Left lung (tissue), 10 donors: ENCODE results near the gene KRTAP5-8. TPM values are rescaled to one million over a fixed set of nuclear protein-coding genes. Genes with fewer than 3 reads are reported as not detected.
"Not testable (repeated sequence)": the region's sequence is repeated elsewhere in the genome, so short reads cannot be mapped to it uniquely, and the experiment has no call there.

Experiments used
- ATAC-seq: fragments of 200-7000 bp; cut with Tn5 transposase; one replicate; pipeline ENCODE4 v1.9.1; 2020; ENCODE audit warnings: moderate library complexity
- DNase-seq, 4 donors: peaks; one replicate each; pipeline ENCODE4 v3.0.0-alpha.2; 2013 to 2020
- H3K27ac ChIP-seq, 2 donors: fragments of 200-600 bp; sonication (generic) in 1 of 2; one replicate each; pipeline versions ENCODE4 v1.5.0 to v1.8.0; 2020 to 2021
- H3K27me3 ChIP-seq, 2 donors: fragments of 200-600 bp; sonication (generic) in 1 of 2; one replicate each; pipeline versions ENCODE4 v1.5.0 to v1.8.0; 2020 to 2021
- H3K36me3 ChIP-seq, 2 donors: fragments of 200-600 bp; sonication (generic) in 1 of 2; one replicate each; pipeline versions ENCODE4 v1.5.0 to v1.8.0; 2020 to 2021
- H3K4me1 ChIP-seq, 2 donors: fragments of 200-600 bp; one replicate each; pipeline ENCODE4 v1.8.0; 2021
- H3K4me3 ChIP-seq, 2 donors: fragments of 200-600 bp; sonication (generic) in 1 of 2; one replicate each; pipeline versions ENCODE4 v1.5.0 to v1.8.0; 2020 to 2021; ENCODE audit warnings: mild to moderate bottlenecking in 1 of 2
- H3K9me3 ChIP-seq, 2 donors: fragments of 200-600 bp; sonication (generic) in 1 of 2; one replicate each; pipeline versions ENCODE4 v1.5.0 to v1.8.0; 2020 to 2021
- CTCF ChIP-seq, 2 donors: fragments of 200-600 bp; sonication (generic) in 1 of 2; IDR thresholded peaks; one replicate each; pipeline versions ENCODE4 v1.5.0 to v1.8.0; 2021; ENCODE audit warnings: antibody characterized with exemption in 2 of 2
- intact Hi-C, 2 donors: fragments of 100-400 bp; cut with DNase I; formaldehyde crosslinking; loops; one replicate each; pipeline versions ENCODE4 v1.11.2 to v1.14.2; 2022
- polyA plus RNA-seq, 6 donors: library from polyadenylated mRNA; unstranded; fragments of 120-200 nt; gene quantifications; one replicate each; pipeline ENCODE4 v1.2.1, GENCODE V29; 2013; ENCODE audit not compliant: insufficient read length in 6 of 6
- total RNA-seq, 2 donors: library from RNA; stranded (reverse); fragmentation: NEBNext Ultra II Directional; extraction: Animal tissue kit (Norgen Biotek cat#: 25700); gene quantifications; one replicate each; pipeline ENCODE4 v1.2.1, GENCODE V29; 2021
- donor health status: DM: no; HTN: yes; CAD: no.
- donor health status: DM: no; HTN: no; CAD: no.

Gene KRTAP5-8
- total and polyA plus RNA-seq, 8 donors = 0.21 to 0.49 (median 0.31) TPM; not detected in 5

GRCh38 chr11:71527576-71528210 is 10.1 kb upstream of the KRTAP5-8 start:
- TF ChIP-seq CTCF (IDR thresholded peaks at IDR 0.05) = no peak
- Histone ChIP-seq H3K9me3 (no peaks in the 10 kb centered on the region), H3K4me1 (no peaks in the 10 kb centered on the region), H3K36me3 (no peaks in the 10 kb centered on the region), H3K4me3 (no peak overlapping the region), H3K27ac (no peak overlapping the region), H3K27me3 (no peaks in the 10 kb centered on the region)
- no peak for ATAC-seq
- DNase-seq = no peak
- intact Hi-C loops = no loop called here

GRCh38 chr11:71530602-71531001 is 7.2 kb upstream of the KRTAP5-8 start:
- no peak for TF ChIP-seq CTCF (IDR thresholded peaks at IDR 0.05)

GRCh38 chr11:71532036-71532610 is 5.7 kb upstream of the KRTAP5-8 start:
- no peak overlapping the region for H3K27ac ChIP-seq
- DNase-seq (peak in 1 of 4 donors; percentile 2), ATAC-seq (no peak)
- no peaks in the 10 kb centered on the region for H3K4me1 ChIP-seq
- no peaks in the 10 kb centered on the region for H3K9me3 ChIP-seq
- no peaks in the 10 kb centered on the region for H3K36me3 ChIP-seq
- no peak overlapping the region for H3K4me3 ChIP-seq
- TF ChIP-seq CTCF (IDR thresholded peaks at IDR 0.05) = no peak
- no peaks in the 10 kb centered on the region for H3K27me3 ChIP-seq
- intact Hi-C loops = no loop called here

More at GRCh38 chr11:71530602-71531001, 7.2 kb upstream of the KRTAP5-8 start:
- no peak overlapping the region for H3K27ac ChIP-seq
- no peaks in the 10 kb centered on the region for H3K4me1 ChIP-seq
- no peaks in the 10 kb centered on the region for H3K27me3 ChIP-seq
- no peaks in the 10 kb centered on the region for H3K36me3 ChIP-seq
- ATAC-seq = no peak
- intact Hi-C loops = no loop called here
- H3K4me3 ChIP-seq = no peak overlapping the region
- H3K9me3 ChIP-seq = no peaks in the 10 kb centered on the region
- DNase-seq = no peak

GRCh38 chr11:71534711-71535608 is 2.9 kb upstream of the KRTAP5-8 start:
- intact Hi-C loops, H3K9me3 ChIP-seq, ATAC-seq: not testable (repeated sequence)

GRCh38 chr11:71535825-71536224 is 2.0 kb upstream of the KRTAP5-8 start:
- TF ChIP-seq CTCF (IDR thresholded peaks at IDR 0.05) = no peak
- no peaks in the 10 kb centered on the region for H3K4me1 ChIP-seq
- no peaks in the 10 kb centered on the region for H3K36me3 ChIP-seq
- no peak for ATAC-seq
- H3K9me3 ChIP-seq = no peaks in the 10 kb centered on the region
- no peak for DNase-seq
- no peaks in the 10 kb centered on the region for H3K27me3 ChIP-seq
- no peak overlapping the region for H3K27ac ChIP-seq
- no peak overlapping the region for H3K4me3 ChIP-seq
- intact Hi-C loops = no loop called here

More at GRCh38 chr11:71534711-71535608, 2.9 kb upstream of the KRTAP5-8 start:
- H3K27me3 ChIP-seq, H3K36me3 ChIP-seq, H3K4me3 ChIP-seq, H3K4me1 ChIP-seq, H3K27ac ChIP-seq, DNase-seq: not testable (repeated sequence)
